Ishikawa (cell line): ENCODE data around the gene ZPBP2.

ENCODE experiments used
- CEBPB ChIP-seq: IDR thresholded peaks from 2 replicates; pipeline ENCODE4 v1.6.1; 2012
- EGR1 ChIP-seq: IDR thresholded peaks from 2 replicates; pipeline ENCODE4 v1.6.1; 2012
- FOXM1 ChIP-seq: IDR thresholded peaks from 2 replicates; pipeline ENCODE4 v1.6.1; 2012; ENCODE audit warnings: low read depth, borderline replicate concordance
- MAX ChIP-seq: IDR thresholded peaks from 2 replicates; pipeline ENCODE4 v1.6.1; 2012
- NFIC ChIP-seq: IDR thresholded peaks from 2 replicates; pipeline ENCODE4 v1.6.1; 2012
- REST ChIP-seq: IDR thresholded peaks from 2 replicates; pipeline ENCODE4 v1.6.1; 2012; ENCODE audit warnings: low read depth, mild to moderate bottlenecking
- TAF1 ChIP-seq: IDR thresholded peaks from 2 replicates; pipeline ENCODE4 v1.6.1; 2012; ENCODE audit warnings: low read depth, mild to moderate bottlenecking
- TEAD4 ChIP-seq: IDR thresholded peaks from 2 replicates; pipeline ENCODE4 v1.6.1; 2012
- USF1 ChIP-seq: IDR thresholded peaks from 2 replicates; pipeline ENCODE4 v1.6.1; 2012
- YY1 ChIP-seq: IDR thresholded peaks from 2 replicates; pipeline ENCODE4 v1.6.1; 2012; ENCODE audit warnings: low read depth

GRCh38 chr17:39903158-39903884 is 35.3 kb downstream of the ZPBP2 start:
- TF ChIP-seq MAX (no peak), TAF1 (no peak), TEAD4 (no peak), EGR1 (no peak), CEBPB (no peak), NFIC (no peak), REST (no peak), FOXM1 (no peak), YY1 (no peak), USF1 (no peak)
